ENCODE results near the gene CLDN22. TPM values are rescaled to one million over a fixed set of nuclear protein-coding genes. Genes with fewer than 3 reads are reported as not detected.

Gene CLDN22
- total and polyA plus RNA-seq, 2 of the 8 experiments (the other 6 are each of a cell fraction or from before 2014, with no cell fraction given) = not detected

GRCh38 chr4:183337349-183337748 is 17.3 kb upstream of the CLDN22 start:
- H3K4ac ChIP-seq (replicated peaks; ENCODE audit: insufficient read length, low read depth, low read length) = no peak overlapping the region
- no peak overlapping the region for H3K18ac ChIP-seq (ENCODE audit: extremely low read depth, low read length)
- H3K9ac ChIP-seq (replicated peaks in 1 of 4; ENCODE audit: extremely low read depth in 1 of 4, low read depth in 3 of 4, low read length in 3 of 4) = no peak overlapping the region
- FAIRE-seq = no peak
- no peak overlapping the region for H2AFZ ChIP-seq (ENCODE audit: low read length)
- H3K56ac ChIP-seq (replicated peaks; ENCODE audit: insufficient read length, low read depth, low read length) = no peak overlapping the region
- no peaks in the 10 kb centered on the region for H4K20me1 ChIP-seq (replicated peaks in 1 of 2; ENCODE audit: control insufficient read depth in 1 of 2, insufficient read depth in 2 of 2, low read length in 2 of 2)
- no peak overlapping the region for H2BK15ac ChIP-seq (ENCODE audit: low read length)
- 92% methylated on average over 8 of the region's 9 CpGs; no CpG with 5 or more reads in 1 of the 2 experiments for WGBS, 2 experiments (ENCODE audit: extremely low coverage in 1 of 2, insufficient coverage in 1 of 2, insufficient read length in 1 of 2, insufficient replicate concordance in 2 of 2, low coverage in 1 of 2, low lambda C conversion rate in 2 of 2, missing lambda C conversion rate in 1 of 2)
- TF ChIP-seq POU5F1 (IDR thresholded peaks at IDR 0.05; ENCODE audit: low read depth, low read length) (no peak), FOSL1 (IDR thresholded peaks at IDR 0.05; ENCODE audit: insufficient read depth, low read depth, low read length) (no peak), TAF1 (IDR thresholded peaks at IDR 0.05; ENCODE audit: low read depth, low read length) (no peak), KDM5A (IDR thresholded peaks at IDR 0.05; ENCODE audit: low read length) (no peak), RNF2 (IDR thresholded peaks at IDR 0.05; ENCODE audit: borderline replicate concordance, low read depth, low read length, missing control alignments, poor library complexity, severe bottlenecking) (no peak), SIRT6 (IDR thresholded peaks at IDR 0.05; ENCODE audit: low read length) (no peak), BACH1 (IDR thresholded peaks at IDR 0.05; ENCODE audit: low read length) (no peak), ATF3 (IDR thresholded peaks at IDR 0.05; ENCODE audit: insufficient read depth, low read depth, low read length) (no peak), ASH2L (IDR thresholded peaks at IDR 0.05; ENCODE audit: low read length) (no peak), JUND (IDR thresholded peaks at IDR 0.05; ENCODE audit: low read length) (no peak), POLR2AphosphoS5 (IDR thresholded peaks at IDR 0.05; ENCODE audit: low read depth, low read length) (no peak), SP1 (IDR thresholded peaks at IDR 0.05; ENCODE audit: low read depth, low read length) (no peak), USF2 (IDR thresholded peaks at IDR 0.05; ENCODE audit: low read length) (no peak)
- no peak overlapping the region for H2BK12ac ChIP-seq (ENCODE audit: low read depth, low read length)
- no peak overlapping the region for H4K8ac ChIP-seq (ENCODE audit: extremely low read depth, insufficient read depth, low read length)
- peaks cover 2% of the 10 kb centered on the region; the same call in 1 of the 2 replicates for H3K23me2 ChIP-seq (ENCODE audit: low read depth, low read length)
- no peaks in the 10 kb centered on the region for H3K9me3 ChIP-seq (ENCODE audit: insufficient read depth in 2 of 2, low read depth in 1 of 2, low read length in 1 of 2)
- no peak overlapping the region for H4K91ac ChIP-seq (replicated peaks; ENCODE audit: insufficient read length, low read length)
- H2BK120ac ChIP-seq (replicated peaks; ENCODE audit: low read depth, low read length) = no peak overlapping the region
- no peak overlapping the region for H3K4me3 ChIP-seq (ENCODE audit: extremely low read depth in 1 of 4, insufficient read depth in 2 of 4, low read depth in 3 of 4, low read length in 4 of 4)
- H3K14ac ChIP-seq (ENCODE audit: insufficient read length) = no peak overlapping the region
- DNase-seq (ENCODE audit: low read depth in 1 of 2, low spot score in 2 of 2) = no peak
- H3K79me2 ChIP-seq (ENCODE audit: control insufficient read depth in 1 of 2, insufficient read depth in 2 of 2, low read length in 2 of 2) = no peaks in the 10 kb centered on the region
- H4K5ac ChIP-seq (ENCODE audit: insufficient read length, low read depth, low read length) = no peak overlapping the region
- H2AK5ac ChIP-seq (ENCODE audit: low read depth, low read length) = no peak overlapping the region
- peaks cover 0 to 1% (median 0%) of the 10 kb centered on the region in 4 experiments; a peak in 1 of 7 replicates for H3K27me3 ChIP-seq (replicated peaks in 1 of 4; ENCODE audit: control insufficient read depth in 3 of 4, extremely low read depth in 1 of 4, insufficient read depth in 3 of 4, low read length in 3 of 4)
- H3K4me2 ChIP-seq (ENCODE audit: insufficient read depth in 1 of 2, low read depth in 2 of 2, low read length in 2 of 2) = no peak overlapping the region
- H3K36me3 ChIP-seq (ENCODE audit: control insufficient read depth in 2 of 4, insufficient read depth in 4 of 4, low read length in 3 of 4) = no peaks in the 10 kb centered on the region
- H3K27ac ChIP-seq (ENCODE audit: low read depth, low read length) = no peak overlapping the region
- CTCF ChIA-PET (ENCODE audit: partially characterized antibody) = no interaction called here
- no peak overlapping the region for H3K23ac ChIP-seq (ENCODE audit: insufficient read length)
- H2BK20ac ChIP-seq (ENCODE audit: low read length) = no peak overlapping the region
- no peak overlapping the region for H2BK5ac ChIP-seq (ENCODE audit: low read depth, low read length)
- POLR2A ChIA-PET (ENCODE audit: partially characterized antibody) = no interaction called here
- H3K79me1 ChIP-seq (ENCODE audit: low read depth, low read length) = no peaks in the 10 kb centered on the region
- H3K4me1 ChIP-seq (replicated peaks in 1 of 4; ENCODE audit: control insufficient read depth in 3 of 4, insufficient read depth in 4 of 4, low read length in 3 of 4) = no peaks in the 10 kb centered on the region

All from H1 (cell line).